ENCODE measurements around the gene PCAT6.

DNA sequence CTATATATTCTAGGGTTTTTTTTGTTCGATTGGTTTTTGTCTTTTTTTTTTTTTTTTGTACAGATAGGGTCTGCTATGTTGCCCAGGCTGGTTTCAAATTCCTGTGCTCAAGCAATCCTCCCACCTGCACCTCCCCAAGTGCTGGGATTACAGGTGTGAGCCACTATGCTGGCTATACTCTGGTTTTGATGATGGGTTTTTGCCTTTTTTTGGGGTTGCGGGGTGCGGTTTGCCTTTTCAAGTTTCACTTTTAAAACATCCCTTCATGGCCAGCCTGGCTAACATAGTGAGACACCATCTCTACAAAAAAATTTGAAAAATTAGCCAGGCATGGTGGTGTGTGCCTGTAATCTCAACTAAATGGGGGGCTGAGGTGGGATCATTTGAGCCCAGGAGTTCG, 12.5 kb upstream of the PCAT6 start:
- TF ChIP-seq EZH2 (IDR thresholded peaks at IDR 0.05) (no peak), POLR2AphosphoS5 (IDR thresholded peaks at IDR 0.05; ENCODE audit: borderline replicate concordance, low read depth, low read length) (no peak)
